HCT116 (cell line): ENCODE results near the gene CLIC4. TPM values are rescaled to one million over a fixed set of nuclear protein-coding genes. Genes with fewer than 3 reads are reported as not detected.

Experiments used
- ATAC-seq: fragments of 200-7000 bp; cut with Tn5 transposase; 2 replicates; pipeline ENCODE4 v1.9.1; 2020; ENCODE audit warnings: mild to moderate bottlenecking, moderate library complexity
- BruUV-seq: library from RNA; stranded (reverse); fragments of 400-500 nt; replicated peaks from 2 replicates; lab custom pipeline; 2021; lab: Mats Ljungman, UMichigan
- CTCF ChIA-PET: fragments of 300-600 bp; sonication (Branson Sonifier 250); formaldehyde crosslinking; loops from one replicate; lab custom pipeline; 2021; ENCODE audit warnings: antibody characterized with exemption; lab: Charles Lee
- POLR2A ChIA-PET: fragments of 300-600, 350-600 bp; sonication (Branson Sonifier 250); formaldehyde crosslinking; loops from one replicate; lab custom pipeline; 2021; ENCODE audit warnings: antibody characterized with exemption; lab: Charles Lee
- RAD21 ChIA-PET, 2 experiments: fragments of 300-600 bp; sonication (Branson Sonifier 250); formaldehyde crosslinking; loops; one replicate each; lab custom pipeline; 2023; ENCODE audit warnings: low total read pairs in 2 of 2; ENCODE audit not compliant: uncharacterized antibody in 2 of 2, unreplicated experiment in 2 of 2, low non-redundant PET in 1 of 2; lab: Charles Lee
- DNase-seq: peaks from one replicate; pipeline ENCODE4 v3.0.0-alpha.2; 2010; ENCODE audit warnings: low read depth, low spot score
- H2AFZ ChIP-seq: fragments of 200-600 bp; shearing (Covaris generic), sonication (generic); 2 replicates; pipeline ENCODE4 v1.6.1; 2017; ENCODE audit warnings: low read depth, mixed run types, mixed read lengths, antibody characterized with exemption, low read length; ENCODE audit not compliant: poor library complexity, severe bottlenecking
- H3K27ac ChIP-seq: 2 replicates; pipeline ENCODE4 v1.5.1; 2012; ENCODE audit warnings: low read depth, low read length
- H3K27me3 ChIP-seq: fragments of 200-600 bp; sonication (generic); 2 replicates; pipeline ENCODE4 v1.6.1; 2016; ENCODE audit warnings: mixed run types, low read length, mixed read lengths; ENCODE audit not compliant: insufficient read depth
- H3K36me3 ChIP-seq, 2 experiments: fragments of 200-500 bp in 1 of 2; fragments of 200-600 bp in 1 of 2; sonication (Bioruptor generic) in 1 of 2; sonication (generic) in 1 of 2; 2 replicates each; pipeline versions ENCODE4 v1.5.1 to v1.6.1; 2014 to 2016; ENCODE audit warnings: low read length in 2 of 2, inconsistent platforms in 1 of 2, mixed read lengths in 1 of 2, mixed run types in 1 of 2; ENCODE audit not compliant: insufficient read depth in 2 of 2, control insufficient read depth in 1 of 2
- H3K4me1 ChIP-seq, 2 experiments: fragments of 200-600 bp in 1 of 2; sonication (generic) in 1 of 2; 2 replicates each; pipeline versions ENCODE4 v1.5.1 to v1.6.1; 2012 to 2017; ENCODE audit warnings: low read length in 2 of 2, inconsistent platforms in 1 of 2, mild to moderate bottlenecking in 1 of 2, mixed read lengths in 1 of 2, mixed run types in 1 of 2, moderate library complexity in 1 of 2; ENCODE audit not compliant: insufficient read depth in 2 of 2, control insufficient read depth in 1 of 2
- H3K4me2 ChIP-seq: fragments of 200-600 bp; sonication (generic); 2 replicates; pipeline ENCODE4 v1.6.1; 2017; ENCODE audit warnings: mixed run types, low read length, mixed read lengths
- H3K4me3 ChIP-seq, 2 experiments: fragments of 200-600 bp in 1 of 2; sonication (generic) in 1 of 2; replicated peaks in 1 of 2; 2 replicates each; pipeline ENCODE4 v1.5.1; 2011 to 2016; ENCODE audit warnings: low read length in 2 of 2, control low read depth in 1 of 2, low read depth in 1 of 2, mild to moderate bottlenecking in 1 of 2, mixed read lengths in 1 of 2, mixed run types in 1 of 2
- H3K79me2 ChIP-seq: fragments of 200-600 bp; sonication (generic); 2 replicates; pipeline ENCODE4 v1.6.1; 2017; ENCODE audit warnings: mild to moderate bottlenecking, mixed run types, low read length, moderate library complexity, mixed read lengths; ENCODE audit not compliant: insufficient read depth
- H3K9ac ChIP-seq: fragments of 200-600 bp; sonication (generic); 2 replicates; pipeline ENCODE4 v1.6.1; 2016; ENCODE audit warnings: low read length, mixed read lengths
- H3K9me2 ChIP-seq: fragments of 200-600 bp; sonication (generic), shearing (Covaris generic); 2 replicates; pipeline ENCODE4 v1.6.1; 2017; ENCODE audit warnings: mixed run types, mild to moderate bottlenecking, moderate library complexity; ENCODE audit not compliant: insufficient read depth
- H3K9me3 ChIP-seq, 2 experiments: fragments of 200-500 bp in 1 of 2; fragments of 200-600 bp in 1 of 2; sonication (Bioruptor generic) in 1 of 2; sonication (generic) in 1 of 2; 2 replicates each; pipeline ENCODE4 v1.6.1; 2014 to 2017; ENCODE audit warnings: low read length in 2 of 2, mixed read lengths in 2 of 2, inconsistent platforms in 1 of 2, low read depth in 1 of 2, mild to moderate bottlenecking in 1 of 2, mixed run types in 1 of 2, moderate library complexity in 1 of 2; ENCODE audit not compliant: control insufficient read depth in 1 of 2, insufficient read depth in 1 of 2
- H4K20me1 ChIP-seq: fragments of 200-600 bp; sonication (generic), shearing (Covaris generic); 2 replicates; pipeline ENCODE4 v1.6.1; 2017; ENCODE audit warnings: mixed run types, mild to moderate bottlenecking, moderate library complexity; ENCODE audit not compliant: insufficient read depth
- ATF3 ChIP-seq: IDR thresholded peaks from 2 replicates; pipeline ENCODE4 v1.6.1; 2012
- CTCF ChIP-seq, 3 experiments: fragments of 200-600 bp in 1 of 3; sonication (generic) in 1 of 3; IDR thresholded peaks in 2 of 3; conservative IDR thresholded peaks in 1 of 3; 2 replicates each; pipeline ENCODE4 v1.5.1; 2012 to 2017; ENCODE audit warnings: low read depth in 2 of 3, low read length in 2 of 3, antibody characterized with exemption in 1 of 3, borderline replicate concordance in 1 of 3, control low read depth in 1 of 3, mild to moderate bottlenecking in 1 of 3, mixed read lengths in 1 of 3, mixed run types in 1 of 3, moderate library complexity in 1 of 3; ENCODE audit not compliant: insufficient read depth in 1 of 3
- ELF1 ChIP-seq: IDR thresholded peaks from 2 replicates; pipeline ENCODE4 v1.6.1; 2012; ENCODE audit warnings: low read depth, borderline replicate concordance
- EZH2 ChIP-seq: fragments of 200-600 bp; sonication (generic); IDR thresholded peaks from 2 replicates; pipeline ENCODE4 v1.6.1; 2017; ENCODE audit warnings: antibody characterized with exemption, mixed run types
- EZH2phosphoT487 ChIP-seq: fragments of 200-600 bp; IDR thresholded peaks from 2 replicates; pipeline ENCODE4 v1.6.1; 2018; ENCODE audit warnings: antibody characterized with exemption, borderline replicate concordance
- FOSL1 ChIP-seq: IDR thresholded peaks from 2 replicates; pipeline ENCODE4 v1.6.1; 2012; ENCODE audit warnings: low read depth
- JUND ChIP-seq: IDR thresholded peaks from 2 replicates; pipeline ENCODE4 v1.6.1; 2012
- MAX ChIP-seq: IDR thresholded peaks from 2 replicates; pipeline ENCODE4 v1.6.1; 2012
- POLR2AphosphoS5 ChIP-seq: IDR thresholded peaks from 2 replicates; pipeline ENCODE4 v1.6.1; 2011; ENCODE audit warnings: mild to moderate bottlenecking, low read depth, low read length, moderate library complexity
- RAD21 ChIP-seq: IDR thresholded peaks from 2 replicates; pipeline ENCODE4 v1.6.1; 2012; ENCODE audit warnings: low read depth, mild to moderate bottlenecking
- SP1 ChIP-seq: IDR thresholded peaks from 2 replicates; pipeline ENCODE4 v1.6.1; 2012; ENCODE audit warnings: low read depth
- SRF ChIP-seq: IDR thresholded peaks from 2 replicates; pipeline ENCODE4 v1.6.1; 2012; ENCODE audit warnings: low read depth
- TCF7L2 ChIP-seq: IDR thresholded peaks from 2 replicates; pipeline ENCODE4 v1.7.0; 2011; ENCODE audit warnings: borderline replicate concordance, inconsistent platforms; ENCODE audit not compliant: insufficient read depth, insufficient read length; ENCODE audit errors: extremely low read depth
- ZBTB33 ChIP-seq: IDR thresholded peaks from 2 replicates; pipeline ENCODE4 v1.6.1; 2011; ENCODE audit warnings: mild to moderate bottlenecking, low read length, moderate library complexity; ENCODE audit not compliant: insufficient replicate concordance; ENCODE audit errors: extremely low read depth
- ZFX ChIP-seq: fragments of 450-650 bp; IDR thresholded peaks from 2 replicates; pipeline ENCODE4 v1.6.1; 2017
- intact Hi-C: fragments of 100-400 bp; cut with micrococcal nuclease; formaldehyde crosslinking; loops from 2 replicates; pipeline ENCODE4 v1.10.0; 2022
- total RNA-seq: library from RNA; stranded (reverse); gene quantifications from one replicate; pipeline ENCODE4 v1.2.1, GENCODE V29; 2021; ENCODE audit not compliant: unreplicated experiment

The CLIC4 gene
- total RNA-seq, 1 experiment from 2014 or later: 77.2 TPM

- no peaks in the 10 kb centered on the region for H3K9me3 ChIP-seq
- POLR2A ChIA-PET: no interaction called here
- H3K79me2 ChIP-seq: 0 out of 2 replicates have a peak, but pooled peaks cover 4% of the 10 kb centered on the region
- no peaks in the 10 kb centered on the region for H4K20me1 ChIP-seq
- H3K4me1 ChIP-seq: no peaks in the 10 kb centered on the region
- H3K4me3 ChIP-seq: no peak overlapping the region
- no peak overlapping the region for H3K4me2 ChIP-seq
- no peak for ATAC-seq
- TSS peak; percentile 18 for BruUV-seq
- TF ChIP-seq ATF3: no peak
- no peak for TF ChIP-seq MAX
- TF ChIP-seq ELF1: no peak
- TF ChIP-seq RAD21: no peak
- no peak for TF ChIP-seq SP1
- no peak for TF ChIP-seq ZFX
- no peak for TF ChIP-seq FOSL1
- TF ChIP-seq EZH2phosphoT487: no peak
- CTCF ChIA-PET: no interaction called here
- RAD21 ChIA-PET: no interaction called here
- no peaks in the 10 kb centered on the region for H3K9me2 ChIP-seq
- DNase-seq: no peak
- no peak overlapping the region for H2AFZ ChIP-seq
- H3K27ac ChIP-seq: no peak overlapping the region
- no peak overlapping the region for H3K9ac ChIP-seq
- H3K36me3 ChIP-seq: no peaks in the 10 kb centered on the region
- no peaks in the 10 kb centered on the region for H3K27me3 ChIP-seq
- intact Hi-C loops: no loop called here
Observed at GRCh38 chr1:24801176-24801575, 55.9 kb downstream of the CLIC4 start.

GRCh38 chr1:24803220-24803619 lies 58.0 kb downstream of the CLIC4 start:
- Histone ChIP-seq H3K27ac (no peak overlapping the region), H2AFZ (no peak overlapping the region), H3K9ac (no peak overlapping the region), H3K4me1 (0 out of 4 replicates have a peak, but pooled peaks cover 0 to 4% of the 10 kb centered on the region in 2 experiments), H3K4me2 (no peak overlapping the region), H3K4me3 (no peak overlapping the region), H3K9me2 (no peaks in the 10 kb centered on the region), H3K79me2 (0 out of 2 replicates have a peak, but pooled peaks cover 4% of the 10 kb centered on the region), H4K20me1 (no peaks in the 10 kb centered on the region), H3K36me3 (no peaks in the 10 kb centered on the region), H3K9me3 (no peaks in the 10 kb centered on the region), H3K27me3 (no peaks in the 10 kb centered on the region)
- DNase-seq (no peak), ATAC-seq (no peak)
- CTCF ChIA-PET: interaction anchor here (0.6 kb wide), 1 partner anchor 46 kb away, joined by 3 read pairs; no protein-coding TSS in a partner anchor
- intact Hi-C loops: no loop called here
- POLR2A ChIA-PET: no interaction called here
- TSS peak; percentile 5 for BruUV-seq
- RAD21 ChIA-PET: no interaction called here
- TF ChIP-seq MAX (no peak), ZFX (no peak), POLR2AphosphoS5 (no peak), TCF7L2 (no peak), SRF (no peak), CTCF (IDR thresholded peaks at IDR 0.05 in 2 of 3, conservative IDR thresholded peaks at IDR 0.05 in 1 of 3; ENCODE audit: borderline replicate concordance in 1 of 3, insufficient read depth in 1 of 3, low read depth in 2 of 3, low read length in 2 of 3) (no peak), EZH2 (no peak), ZBTB33 (no peak), JUND (no peak), SP1 (no peak)
